ENCODE measurements around the gene PRND. TPM values are rescaled to one million over a fixed set of nuclear protein-coding genes. Genes with fewer than 3 reads are reported as not detected.

The PRND gene
- total and polyA plus RNA-seq, 2 donors (not counting 3 experiments of a cell fraction or from before 2014, with no cell fraction given): 0.18 TPM; not detected in 1

DNA sequence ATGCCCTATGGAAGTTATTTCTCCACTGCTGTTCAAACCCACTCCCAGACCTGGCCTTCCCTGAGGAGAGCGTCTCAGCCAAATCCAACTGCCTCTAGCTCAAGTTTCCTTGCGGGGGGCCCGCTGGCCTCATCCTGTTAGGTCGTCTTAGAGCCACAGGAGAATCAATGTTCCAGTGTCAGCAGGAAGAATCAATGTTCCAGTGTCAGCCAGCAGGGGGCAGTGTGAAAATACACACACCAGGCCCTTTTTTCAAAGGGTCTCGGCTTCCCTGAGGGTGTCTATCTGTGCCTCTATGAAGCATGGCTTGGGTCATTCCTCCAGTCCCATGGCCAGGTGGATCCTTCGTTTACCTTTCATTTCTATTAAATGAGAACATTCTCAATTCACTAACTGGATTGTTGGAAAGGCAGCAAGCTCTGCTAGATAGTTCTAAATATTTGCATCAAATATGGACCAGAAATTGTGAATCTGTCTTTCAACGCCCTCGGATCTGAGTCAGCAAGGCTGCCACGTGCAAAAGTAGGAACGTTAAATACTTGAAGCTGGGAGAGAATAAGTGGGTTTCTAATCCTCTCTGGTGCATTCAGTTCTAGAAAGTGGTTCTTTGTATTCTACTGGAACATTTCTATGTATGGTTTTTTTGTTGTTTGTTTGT is 19.2 kb downstream of the PRND start:
- Histone ChIP-seq H3K9me1 (replicated peaks; ENCODE audit: control insufficient read depth, extremely low read depth, insufficient read depth, low read length) (no peaks in the 10 kb centered on the region), H3K9me3 (replicated peaks; ENCODE audit: control insufficient read depth, insufficient read depth, low read length) (no peaks in the 10 kb centered on the region), H3K9ac (replicated peaks; ENCODE audit: extremely low read depth, insufficient read depth, low read length) (no peak overlapping the region), H3K4me1 (ENCODE audit: control insufficient read depth, extremely low read depth, insufficient read depth, low read length) (no peaks in the 10 kb centered on the region), H2AFZ (ENCODE audit: low read depth, low read length) (no peak overlapping the region), H4K20me1 (replicated peaks; ENCODE audit: control insufficient read depth, extremely low read depth, insufficient read depth, low read length) (no peaks in the 10 kb centered on the region), H3K36me3 (ENCODE audit: control insufficient read depth in 2 of 2, extremely low read depth in 1 of 2, insufficient read depth in 2 of 2, low read length in 2 of 2) (no peaks in the 10 kb centered on the region), H3K79me2 (ENCODE audit: control insufficient read depth, insufficient read depth, low read length) (no peaks in the 10 kb centered on the region), H3K4me3 (replicated peaks in 1 of 3; ENCODE audit: insufficient read depth in 1 of 3, low read depth in 1 of 3, low read length in 3 of 3) (no peak overlapping the region), H3K27me3 (ENCODE audit: control insufficient read depth in 2 of 2, insufficient read depth in 2 of 2, low read length in 2 of 2) (peaks cover 11 to 14% of the 10 kb centered on the region in 2 experiments), H3K27ac (ENCODE audit: insufficient read depth, low read depth, low read length) (no peak overlapping the region), H3K4me2 (ENCODE audit: insufficient read depth, low read length) (no peak overlapping the region)
- BruUV-seq (replicated peaks): no TSS peak
- intact Hi-C loops (cut with micrococcal nuclease) (loop anchor here (1.0 to 5.0 kb wide), 2 partner anchors 215 to 361 kb away; no protein-coding TSS in a partner anchor), dilution Hi-C loops (cut with MboI; ENCODE audit: extremely low pct_ligation_motif_present, low sequenced_read_pairs) (no loop called here)
- ChIA-PET CTCF (interaction anchor here (0.5 to 4.3 kb wide), 17 partner anchors 8 to 451 kb away, joined by 3 to 28 read pairs (median 5); no protein-coding TSS in a partner anchor), POLR2A (no interaction called here)
- TF ChIP-seq, protein P1, sequence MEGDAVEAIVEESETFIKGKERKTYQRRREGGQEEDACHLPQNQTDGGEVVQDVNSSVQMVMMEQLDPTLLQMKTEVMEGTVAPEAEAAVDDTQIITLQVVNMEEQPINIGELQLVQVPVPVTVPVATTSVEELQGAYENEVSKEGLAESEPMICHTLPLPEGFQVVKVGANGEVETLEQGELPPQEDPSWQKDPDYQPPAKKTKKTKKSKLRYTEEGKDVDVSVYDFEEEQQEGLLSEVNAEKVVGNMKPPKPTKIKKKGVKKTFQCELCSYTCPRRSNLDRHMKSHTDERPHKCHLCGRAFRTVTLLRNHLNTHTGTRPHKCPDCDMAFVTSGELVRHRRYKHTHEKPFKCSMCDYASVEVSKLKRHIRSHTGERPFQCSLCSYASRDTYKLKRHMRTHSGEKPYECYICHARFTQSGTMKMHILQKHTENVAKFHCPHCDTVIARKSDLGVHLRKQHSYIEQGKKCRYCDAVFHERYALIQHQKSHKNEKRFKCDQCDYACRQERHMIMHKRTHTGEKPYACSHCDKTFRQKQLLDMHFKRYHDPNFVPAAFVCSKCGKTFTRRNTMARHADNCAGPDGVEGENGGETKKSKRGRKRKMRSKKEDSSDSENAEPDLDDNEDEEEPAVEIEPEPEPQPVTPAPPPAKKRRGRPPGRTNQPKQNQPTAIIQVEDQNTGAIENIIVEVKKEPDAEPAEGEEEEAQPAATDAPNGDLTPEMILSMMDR (IDR thresholded peaks at IDR 0.05; ENCODE audit: extremely low read depth in 1 of 2, insufficient read depth in 1 of 2, low read depth in 1 of 2, low read length in 2 of 2): peak; percentile 78 to 81
- TF ChIP-seq FOS (IDR thresholded peaks at IDR 0.05; ENCODE audit: borderline replicate concordance, insufficient read depth, low read length) (no peak), MYC (IDR thresholded peaks at IDR 0.05; ENCODE audit: low read depth, low read length) (no peak)
- FAIRE-seq: peak; percentile 15
- peak; percentile 52 for DNase-seq (ENCODE audit: low read depth, low spot score)

DNA sequence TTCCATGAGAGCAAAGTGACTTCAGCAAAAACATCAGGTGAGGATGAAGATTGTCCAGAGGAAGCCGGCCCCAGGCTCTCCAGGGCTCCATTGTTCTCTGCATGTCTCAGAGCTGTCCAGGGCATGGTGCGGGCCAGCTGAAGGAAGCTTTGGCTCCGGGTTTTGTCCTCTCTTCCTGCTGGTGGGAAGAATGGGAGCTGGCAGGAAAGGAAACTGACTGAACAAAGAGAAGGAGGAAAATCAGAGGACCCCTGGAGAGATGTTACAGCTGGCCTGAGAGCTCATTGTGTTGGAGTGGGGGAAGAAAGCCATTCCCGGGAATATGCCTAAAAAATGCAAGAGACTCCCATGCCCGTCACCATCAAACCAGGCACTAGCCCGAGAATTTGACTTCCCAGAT is 27.1 kb downstream of the PRND start:
- ChIA-PET POLR2A (no interaction called here), CTCF (interaction anchor here (1.2 to 3.2 kb wide), 6 partner anchors 9 to 352 kb away, joined by 3 to 10 read pairs (median 6); no protein-coding TSS in a partner anchor)
- no peaks in the 10 kb centered on the region for H3K9me1 ChIP-seq (replicated peaks; ENCODE audit: control insufficient read depth, extremely low read depth, insufficient read depth, low read length)
- no peak overlapping the region for H2AFZ ChIP-seq (ENCODE audit: low read depth, low read length)
- no peaks in the 10 kb centered on the region for H3K79me2 ChIP-seq (ENCODE audit: control insufficient read depth, insufficient read depth, low read length)
- H3K27me3 ChIP-seq (ENCODE audit: control insufficient read depth in 2 of 2, insufficient read depth in 2 of 2, low read length in 2 of 2): peaks cover 28 to 36% of the 10 kb centered on the region in 2 experiments
- H4K20me1 ChIP-seq (replicated peaks; ENCODE audit: control insufficient read depth, extremely low read depth, insufficient read depth, low read length): no peaks in the 10 kb centered on the region
- H3K4me1 ChIP-seq (ENCODE audit: control insufficient read depth, extremely low read depth, insufficient read depth, low read length): peaks cover 8% of the 10 kb centered on the region
- TF ChIP-seq JUN (IDR thresholded peaks at IDR 0.05; ENCODE audit: borderline replicate concordance, insufficient read depth, insufficient read length, low read depth) (no peak), FOS (IDR thresholded peaks at IDR 0.05; ENCODE audit: borderline replicate concordance, insufficient read depth, low read length) (no peak), POLR2A (IDR thresholded peaks at IDR 0.05; ENCODE audit: low read depth, low read length) (no peak), GATA2 (IDR thresholded peaks at IDR 0.05; ENCODE audit: insufficient read depth, insufficient read length, low read depth, low read length) (no peak)
- H3K27ac ChIP-seq (ENCODE audit: insufficient read depth, low read depth, low read length): no peak overlapping the region
- DNase-seq (ENCODE audit: low read depth, low spot score): peak; percentile 66
- no peak overlapping the region for H3K4me2 ChIP-seq (ENCODE audit: insufficient read depth, low read length)
- H3K4me3 ChIP-seq (replicated peaks in 1 of 3; ENCODE audit: insufficient read depth in 1 of 3, low read depth in 1 of 3, low read length in 3 of 3): no peak overlapping the region
- peak; percentile 93 for FAIRE-seq
- H3K9ac ChIP-seq (replicated peaks; ENCODE audit: extremely low read depth, insufficient read depth, low read length): no peak overlapping the region
- no peaks in the 10 kb centered on the region for H3K36me3 ChIP-seq (ENCODE audit: control insufficient read depth in 2 of 2, extremely low read depth in 1 of 2, insufficient read depth in 2 of 2, low read length in 2 of 2)
- no TSS peak for BruUV-seq (replicated peaks)
- intact Hi-C loops (cut with micrococcal nuclease): loop anchor here (1.0 kb wide), 1 partner anchor 18 kb away; no protein-coding TSS in a partner anchor
- no peaks in the 10 kb centered on the region for H3K9me3 ChIP-seq (replicated peaks; ENCODE audit: control insufficient read depth, insufficient read depth, low read length)
- dilution Hi-C loops (cut with MboI; ENCODE audit: extremely low pct_ligation_motif_present, low sequenced_read_pairs): no loop called here

All from endothelial cell of umbilical vein (primary cell).